SK-N-SH (cell line): Measurements from ENCODE around the gene KRT73. TPM values are rescaled to one million over a fixed set of nuclear protein-coding genes. Genes with fewer than 3 reads are reported as not detected.

Source experiments
- CTCF ChIA-PET: fragments of 300-600, 350-600 bp; formaldehyde crosslinking; extraction: SDS; loops from one replicate; lab custom pipeline; 2021; lab: Yijun Ruan, JAX
- POLR2A ChIA-PET: fragments of 350-600 bp; sonication (Branson Sonifier 250); formaldehyde crosslinking; extraction: SDS; loops from one replicate; lab custom pipeline; 2020; ENCODE audit warnings: antibody characterized with exemption, inconsistent platforms; lab: Yijun Ruan, JAX
- DNase-seq: peaks from one replicate; pipeline ENCODE4 v3.0.0; 2012
- H2AFZ ChIP-seq: fragments of 200-600 bp; sonication (generic); 2 replicates; pipeline ENCODE4 v1.8.1; 2016; ENCODE audit warnings: antibody characterized with exemption, mild to moderate bottlenecking, low read depth
- H3F3A ChIP-seq: fragments of 200-600 bp; sonication (generic); replicated peaks from 2 replicates; pipeline ENCODE3; 2016; ENCODE audit warnings: antibody characterized with exemption, mild to moderate bottlenecking; ENCODE audit not compliant: insufficient read depth
- H3K27ac ChIP-seq, 2 experiments: fragments of 200-500 bp in 1 of 2; fragments of 200-600 bp in 1 of 2; sonication (Bioruptor generic) in 1 of 2; sonication (generic), shearing (Covaris generic) in 1 of 2; 2 replicates each; pipeline versions ENCODE4 v1.5.1 to v1.6.1; 2014 to 2016; ENCODE audit warnings: low read depth in 2 of 2, inconsistent platforms in 1 of 2, low read length in 1 of 2, mild to moderate bottlenecking in 1 of 2, mixed read lengths in 1 of 2
- H3K27me3 ChIP-seq: fragments of 200-600 bp; sonication (generic), shearing (Covaris generic); 2 replicates; pipeline ENCODE4 v1.6.1; 2016; ENCODE audit warnings: mixed run types; ENCODE audit not compliant: insufficient read depth
- H3K36me3 ChIP-seq, 2 experiments: fragments of 200-500 bp in 1 of 2; fragments of 200-600 bp in 1 of 2; sonication (Bioruptor generic) in 1 of 2; sonication (generic) in 1 of 2; replicated peaks in 1 of 2; 2 replicates each; pipeline versions ENCODE3 to v1.5.1; 2014 to 2016; ENCODE audit warnings: low read length in 1 of 2, mild to moderate bottlenecking in 1 of 2; ENCODE audit not compliant: insufficient read depth in 2 of 2, control insufficient read depth in 1 of 2
- H3K4me1 ChIP-seq, 2 experiments: fragments of 200-500 bp in 1 of 2; fragments of 200-600 bp in 1 of 2; sonication (Bioruptor generic) in 1 of 2; sonication (generic), shearing (Covaris generic) in 1 of 2; 2 replicates each; pipeline versions ENCODE4 v1.5.1 to v1.6.1; 2014 to 2016; ENCODE audit warnings: low read depth in 1 of 2, low read length in 1 of 2, mixed run types in 1 of 2; ENCODE audit not compliant: insufficient read depth in 2 of 2, control insufficient read depth in 1 of 2
- H3K4me2 ChIP-seq: fragments of 200-600 bp; sonication (generic), shearing (Covaris generic); 2 replicates; pipeline ENCODE4 v1.6.1; 2017; ENCODE audit warnings: mixed run types
- H3K4me3 ChIP-seq, 2 experiments: fragments of 200-500 bp in 1 of 2; fragments of 200-600 bp in 1 of 2; sonication (Bioruptor generic) in 1 of 2; sonication (generic), shearing (Covaris generic) in 1 of 2; 2 replicates each; pipeline versions ENCODE4 v1.5.1 to v1.8.1; 2014 to 2016; ENCODE audit warnings: low read depth in 2 of 2, inconsistent platforms in 1 of 2, low read length in 1 of 2, mild to moderate bottlenecking in 1 of 2, mixed read lengths in 1 of 2, moderate library complexity in 1 of 2
- H3K79me2 ChIP-seq: fragments of 200-600 bp; sonication (generic); 2 replicates; pipeline ENCODE4 v1.8.1; 2017; ENCODE audit warnings: mild to moderate bottlenecking; ENCODE audit not compliant: insufficient read depth
- H3K9ac ChIP-seq: fragments of 200-600 bp; sonication (generic); 2 replicates; pipeline ENCODE4 v1.6.1; 2017; ENCODE audit warnings: mixed run types
- H3K9me2 ChIP-seq: fragments of 200-600 bp; sonication (generic); 2 replicates; pipeline ENCODE4 v1.6.1; 2017; ENCODE audit warnings: mixed run types
- H3K9me3 ChIP-seq: fragments of 200-600 bp; sonication (generic); 2 replicates; pipeline ENCODE4 v1.6.1; 2017; ENCODE audit warnings: mixed run types, mild to moderate bottlenecking, moderate library complexity
- H4K20me1 ChIP-seq: fragments of 200-600 bp; sonication (generic); 2 replicates; pipeline ENCODE4 v1.6.1; 2017; ENCODE audit warnings: mild to moderate bottlenecking, mixed run types; ENCODE audit not compliant: insufficient read depth
- EZH2phosphoT487 ChIP-seq: fragments of 200-600 bp; sonication (generic); IDR thresholded peaks from 2 replicates; pipeline ENCODE4 v1.6.1; 2017; ENCODE audit warnings: low read depth, mixed run types, mild to moderate bottlenecking, antibody characterized with exemption, moderate library complexity, borderline replicate concordance
- FOSL2 ChIP-seq: IDR thresholded peaks from 2 replicates; pipeline ENCODE4 v1.4.0; 2012; ENCODE audit warnings: low read depth, mild to moderate bottlenecking, moderate library complexity, borderline replicate concordance
- FOXJ3 ChIP-seq: sonication (generic); formaldehyde crosslinking; IDR thresholded peaks from 2 replicates; pipeline ENCODE4 v1.5.1; 2020; ENCODE audit warnings: mild to moderate bottlenecking, missing genetic modification reagents
- FOXM1 ChIP-seq: IDR thresholded peaks from 2 replicates; pipeline ENCODE4 v1.4.0; 2012; ENCODE audit warnings: low read depth, mild to moderate bottlenecking
- GABPA ChIP-seq: IDR thresholded peaks from 2 replicates; pipeline ENCODE4 v1.4.0; 2012; ENCODE audit warnings: low read depth, mild to moderate bottlenecking
- MEF2A ChIP-seq: IDR thresholded peaks from 2 replicates; pipeline ENCODE4 v1.4.0; 2012; ENCODE audit warnings: low read depth, borderline replicate concordance
- NRF1 ChIP-seq: IDR thresholded peaks from 2 replicates; pipeline ENCODE4 v1.6.1; 2012; ENCODE audit warnings: low read depth, mild to moderate bottlenecking, low read length
- RCOR1 ChIP-seq: fragments of 150-350 bp; IDR thresholded peaks from 2 replicates; pipeline ENCODE4 v1.6.1; 2017; ENCODE audit warnings: antibody characterized with exemption, low read length
- SMC3 ChIP-seq: IDR thresholded peaks from 2 replicates; pipeline ENCODE4 v1.6.1; 2012; ENCODE audit warnings: low read depth, low read length, improper control_type of control experiment
- TAF1 ChIP-seq: IDR thresholded peaks from 2 replicates; pipeline ENCODE4 v1.6.1; 2012; ENCODE audit warnings: low read depth, mild to moderate bottlenecking, low read length, moderate library complexity, borderline replicate concordance
- TCF12 ChIP-seq: IDR thresholded peaks from 2 replicates; pipeline ENCODE4 v1.4.0; 2012
- TEAD4 ChIP-seq: IDR thresholded peaks from 2 replicates; pipeline ENCODE4 v1.4.0; 2012; ENCODE audit warnings: mild to moderate bottlenecking, borderline replicate concordance; ENCODE audit not compliant: insufficient read depth
- ZBTB33 ChIP-seq: IDR thresholded peaks from 2 replicates; pipeline ENCODE4 v1.4.0; 2012; ENCODE audit warnings: low read depth, borderline replicate concordance
- WGBS: methylation state at CpG from one replicate; pipeline ENCODE4 v1.1.6; 2017; ENCODE audit warnings: low lambda C conversion rate; 5-methylcytosine and 5-hydroxymethylcytosine counted together
- polyA plus RNA-seq, 3 experiments: library from polyadenylated mRNA; depleted of rRNA; stranded (reverse); fragments of >200 nt; gene quantifications; 2 replicates each; pipeline ENCODE4 v1.2.3, GENCODE V29; 2012

The KRT73 gene
- polyA plus RNA-seq, 1 of the 3 experiments (the other 2 are of a cell fraction), result not detected

GRCh38 chr12:52645982-52646381 is 27.6 kb upstream of the KRT73 start:
- 25% methylated on average over 4 of the region's 4 CpGs for WGBS
- no peaks in the 10 kb centered on the region for H3K36me3 ChIP-seq
- POLR2A ChIA-PET, result no interaction called here
- H3K79me2 ChIP-seq, result no peaks in the 10 kb centered on the region
- H4K20me1 ChIP-seq, result no peaks in the 10 kb centered on the region
- no peak overlapping the region for H3K9ac ChIP-seq
- DNase-seq, result no peak
- peaks cover 72% of the 10 kb centered on the region for H3K27me3 ChIP-seq
- no peak overlapping the region for H2AFZ ChIP-seq
- no peak overlapping the region for H3K27ac ChIP-seq
- H3K4me2 ChIP-seq, result no peak overlapping the region
- H3K9me3 ChIP-seq, result no peaks in the 10 kb centered on the region
- CTCF ChIA-PET, result no interaction called here
- no peak overlapping the region for H3K4me3 ChIP-seq
- no peaks in the 10 kb centered on the region for H3K4me1 ChIP-seq
- no peaks in the 10 kb centered on the region for H3K9me2 ChIP-seq
- TF ChIP-seq TCF12, result no peak
- no peak for TF ChIP-seq MEF2A
- no peak for TF ChIP-seq NRF1
- TF ChIP-seq RCOR1, result no peak
- no peak for TF ChIP-seq FOXM1
- no peak for TF ChIP-seq FOSL2
- TF ChIP-seq SMC3, result no peak
- no peak for TF ChIP-seq EZH2phosphoT487
- TF ChIP-seq FOXJ3 (CRISPR knock-in tag), result no peak
- no peak for TF ChIP-seq TAF1
- no peak for TF ChIP-seq ZBTB33
- TF ChIP-seq TEAD4, result no peak
- H3F3A ChIP-seq, result no peaks in the 10 kb centered on the region

GRCh38 chr12:52645120-52645761 is 26.9 kb upstream of the KRT73 start:
- WGBS, result 19% methylated on average over 7 of the region's 7 CpGs

More at GRCh38 chr12:52645120-52645761, 26.9 kb upstream of the KRT73 start:
- Histone ChIP-seq H3K27ac (no peak overlapping the region), H3K79me2 (no peaks in the 10 kb centered on the region), H3K9me3 (no peaks in the 10 kb centered on the region), H3K4me1 (no peaks in the 10 kb centered on the region), H3K9ac (no peak overlapping the region), H3K27me3 (peaks cover 72% of the 10 kb centered on the region), H3F3A (no peaks in the 10 kb centered on the region), H3K36me3 (no peaks in the 10 kb centered on the region), H3K4me3 (no peak overlapping the region), H2AFZ (no peak overlapping the region), H3K4me2 (no peak overlapping the region), H4K20me1 (no peaks in the 10 kb centered on the region), H3K9me2 (no peaks in the 10 kb centered on the region)
- no peak for TF ChIP-seq GABPA
- ChIA-PET CTCF (no interaction called here), POLR2A (no interaction called here)
- DNase-seq, result no peak
